H1 (cell line): ENCODE results near the gene WNK2. TPM values are rescaled to one million over a fixed set of nuclear protein-coding genes. Genes with fewer than 3 reads are reported as not detected.

ENCODE experiments used
- CTCF ChIA-PET: fragments of 300-600 bp; sonication (Branson Sonifier 250); formaldehyde crosslinking; loops from one replicate; lab custom pipeline; 2021; ENCODE audit not compliant: partially characterized antibody; lab: Charles Lee
- POLR2A ChIA-PET: fragments of 300-600 bp; sonication (Branson Sonifier 250); formaldehyde crosslinking; loops from one replicate; lab custom pipeline; 2021; ENCODE audit warnings: inconsistent platforms; ENCODE audit not compliant: partially characterized antibody; lab: Charles Lee
- DNase-seq, 2 experiments: peaks; one replicate each; pipeline versions ENCODE4 v3.0.0 to v3.0.0-alpha.2; 2010 to 2022; ENCODE audit warnings: low spot score in 2 of 2, low read depth in 1 of 2, mixed read lengths in 1 of 2
- FAIRE-seq: peaks from 2 replicates; lab custom pipeline; 2011; peaks lifted over from hg19 to GRCh38; lab: Jason Lieb, UNC
- H2AFZ ChIP-seq: 2 replicates; pipeline ENCODE4 v1.8.1; 2012; ENCODE audit warnings: low read length, inconsistent platforms
- H2AK5ac ChIP-seq: 2 replicates; pipeline ENCODE4 v1.6.1; 2013; ENCODE audit warnings: low read depth, low read length
- H2BK120ac ChIP-seq: replicated peaks from 2 replicates; pipeline ENCODE3; 2013; ENCODE audit warnings: low read depth, low read length, inconsistent platforms
- H2BK12ac ChIP-seq: 2 replicates; pipeline ENCODE4 v1.6.1; 2013; ENCODE audit warnings: low read depth, low read length
- H2BK15ac ChIP-seq: 2 replicates; pipeline ENCODE4 v1.6.1; 2013; ENCODE audit warnings: low read length
- H2BK20ac ChIP-seq: 2 replicates; pipeline ENCODE4 v1.6.1; 2013; ENCODE audit warnings: low read length
- H2BK5ac ChIP-seq: 2 replicates; pipeline ENCODE4 v1.6.1; 2013; ENCODE audit warnings: low read depth, low read length
- H3K14ac ChIP-seq: 2 replicates; pipeline ENCODE4 v1.6.1; 2013; ENCODE audit warnings: inconsistent platforms; ENCODE audit not compliant: insufficient read length
- H3K18ac ChIP-seq: 2 replicates; pipeline ENCODE4 v1.6.1; 2013; ENCODE audit warnings: low read length; ENCODE audit errors: extremely low read depth
- H3K23ac ChIP-seq: 2 replicates; pipeline ENCODE4 v1.6.1; 2013; ENCODE audit warnings: inconsistent platforms; ENCODE audit not compliant: insufficient read length
- H3K23me2 ChIP-seq: 2 replicates; pipeline ENCODE4 v1.6.1; 2013; ENCODE audit warnings: low read depth, low read length
- H3K27ac ChIP-seq: 2 replicates; pipeline ENCODE4 v1.6.1; 2011; ENCODE audit warnings: low read depth, low read length, inconsistent platforms
- H3K27me3 ChIP-seq, 4 experiments: replicated peaks in 1 of 4; 1 replicate in 1 of 4; 2 replicates in 3 of 4; pipeline versions ENCODE4 v1.6.1 to v1.8.1; 2011 to 2013; ENCODE audit warnings: low read length in 3 of 4, mild to moderate bottlenecking in 3 of 4, inconsistent platforms in 2 of 4, mixed read lengths in 2 of 4, moderate library complexity in 1 of 4; ENCODE audit not compliant: control insufficient read depth in 3 of 4, insufficient read depth in 3 of 4; ENCODE audit errors: extremely low read depth in 1 of 4
- H3K36me3 ChIP-seq, 4 experiments: 2 replicates each; pipeline versions ENCODE4 v1.6.1 to v1.8.1; 2011 to 2013; ENCODE audit warnings: mild to moderate bottlenecking in 4 of 4, low read length in 3 of 4, moderate library complexity in 2 of 4, control low read depth in 1 of 4, inconsistent platforms in 1 of 4; ENCODE audit not compliant: insufficient read depth in 4 of 4, control insufficient read depth in 2 of 4
- H3K4ac ChIP-seq: replicated peaks from 2 replicates; pipeline ENCODE3; 2013; ENCODE audit warnings: low read length, low read depth, mixed read lengths, inconsistent platforms; ENCODE audit not compliant: insufficient read length
- H3K4me1 ChIP-seq, 4 experiments: replicated peaks in 1 of 4; 1 replicate in 1 of 4; 2 replicates in 3 of 4; pipeline versions ENCODE4 v1.6.1 to v1.8.1; 2011 to 2013; ENCODE audit warnings: low read length in 3 of 4, inconsistent platforms in 2 of 4, mixed read lengths in 1 of 4; ENCODE audit not compliant: insufficient read depth in 4 of 4, control insufficient read depth in 3 of 4
- H3K4me2 ChIP-seq, 2 experiments: 2 replicates each; pipeline versions ENCODE4 v1.6.1 to v1.8.1; 2011 to 2013; ENCODE audit warnings: low read depth in 2 of 2, low read length in 2 of 2, control low read depth in 1 of 2, inconsistent platforms in 1 of 2, mild to moderate bottlenecking in 1 of 2; ENCODE audit not compliant: insufficient read depth in 1 of 2
- H3K4me3 ChIP-seq, 4 experiments: fragments of 200-600, 300-600 bp in 1 of 4; sonication (generic), shearing (Covaris generic), sonication (Bioruptor Twin) in 1 of 4; 2 replicates each; pipeline versions ENCODE4 v1.5.1 to v1.8.1; 2011 to 2016; ENCODE audit warnings: low read length in 4 of 4, low read depth in 3 of 4, control low read depth in 2 of 4, inconsistent platforms in 2 of 4, mild to moderate bottlenecking in 2 of 4, mixed read lengths in 1 of 4, moderate library complexity in 1 of 4; ENCODE audit not compliant: insufficient read depth in 2 of 4; ENCODE audit errors: extremely low read depth in 1 of 4
- H3K56ac ChIP-seq: replicated peaks from 2 replicates; pipeline ENCODE3; 2013; ENCODE audit warnings: low read depth, mild to moderate bottlenecking, mixed read lengths, low read length, inconsistent platforms; ENCODE audit not compliant: insufficient read length
- H3K79me1 ChIP-seq: 2 replicates; pipeline ENCODE4 v1.6.1; 2013; ENCODE audit warnings: low read depth, low read length, control low read depth
- H3K79me2 ChIP-seq, 2 experiments: 2 replicates each; pipeline versions ENCODE4 v1.6.1 to v1.8.1; 2012 to 2013; ENCODE audit warnings: low read length in 2 of 2, mild to moderate bottlenecking in 2 of 2, inconsistent platforms in 1 of 2; ENCODE audit not compliant: insufficient read depth in 2 of 2, control insufficient read depth in 1 of 2
- H3K9ac ChIP-seq, 4 experiments: replicated peaks in 1 of 4; 1 replicate in 1 of 4; 2 replicates in 3 of 4; pipeline versions ENCODE4 v1.6.1 to v1.8.1; 2011 to 2013; ENCODE audit warnings: low read depth in 3 of 4, low read length in 3 of 4, control low read depth in 2 of 4, mild to moderate bottlenecking in 2 of 4, moderate library complexity in 2 of 4, inconsistent platforms in 1 of 4; ENCODE audit errors: extremely low read depth in 1 of 4
- H3K9me3 ChIP-seq, 2 experiments: 2 replicates each; pipeline versions ENCODE4 v1.6.1 to v1.8.1; 2012 to 2013; ENCODE audit warnings: mild to moderate bottlenecking in 2 of 2, moderate library complexity in 2 of 2, control low read depth in 1 of 2, inconsistent platforms in 1 of 2, low read depth in 1 of 2, low read length in 1 of 2, mixed read lengths in 1 of 2; ENCODE audit not compliant: insufficient read depth in 2 of 2
- H4K20me1 ChIP-seq, 2 experiments: replicated peaks in 1 of 2; 2 replicates each; pipeline versions ENCODE3 to v1.8.1; 2011 to 2013; ENCODE audit warnings: inconsistent platforms in 2 of 2, low read length in 2 of 2, mild to moderate bottlenecking in 1 of 2; ENCODE audit not compliant: insufficient read depth in 2 of 2, control insufficient read depth in 1 of 2
- H4K5ac ChIP-seq: 2 replicates; pipeline ENCODE4 v1.6.1; 2013; ENCODE audit warnings: low read length, low read depth, mixed read lengths, inconsistent platforms; ENCODE audit not compliant: insufficient read length
- H4K8ac ChIP-seq: 2 replicates; pipeline ENCODE4 v1.8.0; 2013; ENCODE audit warnings: mild to moderate bottlenecking, moderate library complexity, low read length, inconsistent platforms; ENCODE audit not compliant: insufficient read depth; ENCODE audit errors: extremely low read depth
- H4K91ac ChIP-seq: replicated peaks from 2 replicates; pipeline ENCODE3; 2013; ENCODE audit warnings: low read length, mixed read lengths, inconsistent platforms; ENCODE audit not compliant: insufficient read length
- SP4 ChIP-seq: IDR thresholded peaks from 2 replicates; pipeline ENCODE4 v1.6.1; 2012; ENCODE audit warnings: low read length, inconsistent platforms
- WGBS, 2 experiments: shearing (Covaris generic) in 1 of 2; methylation state at CpG; one replicate each; pipeline versions ENCODE4 v1.1.6 to v1.1.7; 2013 to 2015; ENCODE audit warnings: low lambda C conversion rate in 2 of 2, mixed read lengths in 2 of 2, inconsistent platforms in 1 of 2, low coverage in 1 of 2, missing lambda C conversion rate in 1 of 2; ENCODE audit not compliant: insufficient replicate concordance in 2 of 2, insufficient coverage in 1 of 2, insufficient read length in 1 of 2; ENCODE audit errors: extremely low coverage in 1 of 2, missing lambda C conversion rate in 1 of 2; 5-methylcytosine and 5-hydroxymethylcytosine counted together
- polyA plus RNA-seq, 7 experiments: library from polyadenylated mRNA; depleted of rRNA in 3 of 7; stranded (reverse) in 5 of 7; unstranded in 2 of 7; fragments of >200 nt in 5 of 7; fragments of 200-250 nt in 2 of 7; gene quantifications; 1 replicate in 5 of 7; 2 replicates in 1 of 7; 4 replicates in 1 of 7; pipeline versions ENCODE4 v1.2.1 to v1.2.3, GENCODE V29; 2011 to 2013; ENCODE audit warnings: missing spikeins in 2 of 7, mixed read lengths in 2 of 7
- total RNA-seq: library from RNA; stranded (reverse); fragmentation: NEBNext Ultra II Directional; extraction: Animal tissue kit (Norgen Biotek cat#: 25700); gene quantifications from 2 replicates; pipeline ENCODE4 v1.2.1, GENCODE V29; 2021
- TF ChIP-seq, protein P1 (sequence below), 3 experiments: IDR thresholded peaks; 1 replicate in 2 of 3; 2 replicates in 1 of 3; pipeline versions ENCODE4 v1.5.1 to v1.6.1; 2011; ENCODE audit warnings: low read length in 3 of 3, mild to moderate bottlenecking in 3 of 3, inconsistent platforms in 2 of 3, low read depth in 1 of 3, moderate library complexity in 1 of 3; ENCODE audit not compliant: insufficient read depth in 1 of 3; ENCODE audit errors: control extremely low read depth in 1 of 3

Gene WNK2
- total and polyA plus RNA-seq, 2 of the 8 experiments (the other 6 are each of a cell fraction or from before 2014, with no cell fraction given) = 12.0 to 87.2 TPM

- Histone ChIP-seq H2AK5ac (0 out of 2 replicates have a peak overlapping the region, but pooled peaks have one; percentile 24), H2BK120ac (no peak overlapping the region), H3K36me3 (peaks cover 0 to 5% (median 2%) of the 10 kb centered on the region in 4 experiments; a peak in 2 of 8 replicates), H4K5ac (no peak overlapping the region), H3K4ac (no peak overlapping the region), H3K9ac (no peak overlapping the region), H3K9me3 (no peaks in the 10 kb centered on the region), H2BK12ac (no peak overlapping the region), H3K56ac (no peak overlapping the region), H3K79me2 (no peaks in the 10 kb centered on the region), H3K23me2 (no peaks in the 10 kb centered on the region), H3K27me3 (no peaks in the 10 kb centered on the region), H3K23ac (no peak overlapping the region), H3K4me2 (no peak overlapping the region), H3K14ac (no peak overlapping the region), H3K4me3 (no peak overlapping the region), H2AFZ (no peak overlapping the region), H3K27ac (no peak overlapping the region), H4K20me1 (no peaks in the 10 kb centered on the region), H4K91ac (no peak overlapping the region), H4K8ac (no peak overlapping the region), H3K4me1 (no peaks in the 10 kb centered on the region), H3K18ac (no peak overlapping the region), H2BK15ac (no peak overlapping the region), H3K79me1 (no peaks in the 10 kb centered on the region), H2BK20ac (no peak overlapping the region), H2BK5ac (no peak overlapping the region; the same call in 1 of the 2 replicates)
- DNase-seq (peak in 1 of 2 experiments; percentile 48), FAIRE-seq (no peak)
- TF ChIP-seq SP4 = no peak
- TF ChIP-seq, protein P1, sequence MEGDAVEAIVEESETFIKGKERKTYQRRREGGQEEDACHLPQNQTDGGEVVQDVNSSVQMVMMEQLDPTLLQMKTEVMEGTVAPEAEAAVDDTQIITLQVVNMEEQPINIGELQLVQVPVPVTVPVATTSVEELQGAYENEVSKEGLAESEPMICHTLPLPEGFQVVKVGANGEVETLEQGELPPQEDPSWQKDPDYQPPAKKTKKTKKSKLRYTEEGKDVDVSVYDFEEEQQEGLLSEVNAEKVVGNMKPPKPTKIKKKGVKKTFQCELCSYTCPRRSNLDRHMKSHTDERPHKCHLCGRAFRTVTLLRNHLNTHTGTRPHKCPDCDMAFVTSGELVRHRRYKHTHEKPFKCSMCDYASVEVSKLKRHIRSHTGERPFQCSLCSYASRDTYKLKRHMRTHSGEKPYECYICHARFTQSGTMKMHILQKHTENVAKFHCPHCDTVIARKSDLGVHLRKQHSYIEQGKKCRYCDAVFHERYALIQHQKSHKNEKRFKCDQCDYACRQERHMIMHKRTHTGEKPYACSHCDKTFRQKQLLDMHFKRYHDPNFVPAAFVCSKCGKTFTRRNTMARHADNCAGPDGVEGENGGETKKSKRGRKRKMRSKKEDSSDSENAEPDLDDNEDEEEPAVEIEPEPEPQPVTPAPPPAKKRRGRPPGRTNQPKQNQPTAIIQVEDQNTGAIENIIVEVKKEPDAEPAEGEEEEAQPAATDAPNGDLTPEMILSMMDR (IDR thresholded peaks at IDR 0.05; ENCODE audit: control extremely low read depth in 1 of 3, insufficient read depth in 1 of 3, low read depth in 1 of 3, low read length in 3 of 3) = peak in 1 of 3 experiments; percentile 23; a peak in 2 of 4 replicates
- POLR2A ChIA-PET = interaction anchor here (1.5 kb wide), 1 partner anchor 14 kb away, joined by 4 read pairs; no protein-coding TSS in a partner anchor
- 83% methylated on average over 8 of the region's 8 CpGs; no CpG with 5 or more reads in 1 of the 2 experiments for WGBS, 2 experiments
- CTCF ChIA-PET = interaction anchor here (0.6 to 5.2 kb wide), 19 partner anchors 9 to 816 kb away, joined by 3 to 40 read pairs (median 5); no protein-coding TSS in a partner anchor
Measured at GRCh38 chr9:93288341-93288740, 104.4 kb downstream of the WNK2 start.
